ENCODE measurements around the gene RGP1.

The RGP1 gene, protein sequence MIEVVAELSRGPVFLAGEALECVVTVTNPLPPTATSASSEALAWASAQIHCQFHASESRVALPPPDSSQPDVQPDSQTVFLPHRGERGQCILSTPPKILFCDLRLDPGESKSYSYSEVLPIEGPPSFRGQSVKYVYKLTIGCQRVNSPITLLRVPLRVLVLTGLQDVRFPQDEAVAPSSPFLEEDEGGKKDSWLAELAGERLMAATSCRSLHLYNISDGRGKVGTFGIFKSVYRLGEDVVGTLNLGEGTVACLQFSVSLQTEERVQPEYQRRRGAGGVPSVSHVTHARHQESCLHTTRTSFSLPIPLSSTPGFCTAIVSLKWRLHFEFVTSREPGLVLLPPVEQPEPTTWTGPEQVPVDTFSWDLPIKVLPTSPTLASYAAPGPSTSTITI

DNA sequence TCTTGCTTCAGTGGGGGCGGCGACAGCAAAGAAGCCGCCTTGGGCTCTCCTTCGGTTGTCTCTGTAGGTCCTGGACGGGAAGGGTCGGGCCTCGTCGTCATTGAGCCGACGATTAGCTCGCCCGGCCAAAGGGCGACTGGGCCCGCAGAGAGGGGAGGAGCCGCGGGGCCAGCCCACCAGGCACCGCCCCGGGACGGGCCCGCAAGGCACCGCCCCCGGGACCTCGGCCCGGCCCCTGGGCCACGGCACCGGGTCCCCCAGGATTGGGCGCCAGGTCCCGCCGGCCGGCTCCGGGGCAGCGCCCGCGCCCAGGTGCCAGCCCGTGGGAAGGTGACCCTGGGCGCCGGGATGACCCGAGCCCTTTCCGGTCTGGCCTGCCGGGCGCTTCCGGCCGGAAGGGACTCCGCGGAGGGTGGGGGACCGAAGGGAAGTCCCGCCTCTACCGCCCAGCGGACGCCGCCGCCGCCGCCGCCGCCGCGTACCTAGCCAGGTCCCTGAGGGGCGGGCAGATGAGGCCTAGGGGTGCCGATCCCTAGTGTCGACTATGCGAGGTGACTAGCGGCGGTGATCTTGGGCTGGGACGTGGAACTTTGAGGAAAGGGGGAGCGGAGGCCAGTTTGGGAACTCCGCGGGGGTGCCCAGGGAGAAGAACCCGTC lies at the start of gene RGP1, which contains the start of gene GBA2:
Gene RGP1 (plus strand): TSS at position 430 of the 657 bp plus-strand sequence. CDS start 469 bp downstream, outside the sequence.
Gene GBA2 (minus strand): TSS at position 371 of the 657 bp plus-strand sequence. CDS start 524 bp downstream, outside the sequence.
- peak; percentile 68 for DNase-seq (ENCODE audit: low spot score)

DNA sequence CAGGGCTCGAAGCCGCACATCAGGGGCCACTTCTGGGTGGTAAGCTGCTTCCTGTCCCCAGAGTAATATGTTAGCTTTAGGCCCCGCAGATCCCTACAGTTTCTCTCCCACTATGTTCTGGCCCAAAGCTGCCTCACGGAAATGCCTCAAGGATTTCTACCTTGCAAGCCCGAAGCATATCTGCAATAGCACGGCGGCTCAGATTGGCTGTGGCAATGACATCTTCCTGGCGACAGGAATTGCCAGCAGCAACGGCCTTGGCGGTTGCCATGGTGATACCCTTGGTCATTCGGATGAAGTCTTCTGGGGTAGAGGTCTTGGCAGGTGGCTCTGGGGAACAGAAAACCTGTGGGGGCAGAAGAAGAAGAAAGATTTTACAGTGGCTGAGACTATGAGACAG lies 49.1 kb upstream of the RGP1 start:
- DNase-seq (ENCODE audit: low spot score): no peak

DNA sequence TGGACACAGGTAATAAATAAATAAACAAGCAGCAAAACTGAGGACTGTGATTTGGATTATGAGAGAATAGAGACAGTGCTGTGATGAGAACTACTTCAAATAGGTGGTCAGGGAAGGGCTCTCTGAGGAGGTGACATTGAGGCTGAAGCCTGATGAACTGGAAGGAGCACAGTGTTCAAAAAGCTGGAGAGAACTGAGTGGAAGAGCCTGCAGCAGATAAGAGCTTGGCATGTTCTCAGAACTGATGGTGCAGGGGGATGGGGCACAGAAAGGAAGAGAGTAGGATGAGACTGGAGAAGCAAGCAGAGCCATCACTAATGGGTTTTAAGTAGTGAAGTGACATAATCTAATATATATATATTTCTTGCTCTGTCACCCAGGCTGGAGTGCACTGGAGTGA lies 48.1 kb upstream of the RGP1 start:
- no peak for DNase-seq (ENCODE audit: low spot score)

DNA sequence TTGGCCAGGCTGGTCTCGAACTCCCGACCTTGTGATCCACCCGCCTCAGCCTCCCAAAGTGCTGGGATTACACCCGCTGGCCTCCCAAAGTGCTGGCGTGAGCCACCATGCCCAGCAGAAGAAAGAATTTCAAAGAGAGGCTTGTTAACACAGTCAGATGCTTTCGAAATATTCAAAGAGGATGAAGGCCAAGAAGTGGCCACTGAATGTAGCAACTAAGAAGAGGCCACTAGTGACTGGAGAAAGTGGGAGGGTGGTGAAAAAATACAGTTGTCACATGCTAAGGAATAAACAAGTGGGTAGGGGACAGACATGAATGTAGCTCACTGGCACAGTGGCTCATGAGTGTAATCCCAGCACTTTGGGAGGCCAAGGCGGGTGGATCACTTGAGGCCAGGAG lies 46.4 kb upstream of the RGP1 start:
- no peak for DNase-seq (ENCODE audit: low spot score)

DNA sequence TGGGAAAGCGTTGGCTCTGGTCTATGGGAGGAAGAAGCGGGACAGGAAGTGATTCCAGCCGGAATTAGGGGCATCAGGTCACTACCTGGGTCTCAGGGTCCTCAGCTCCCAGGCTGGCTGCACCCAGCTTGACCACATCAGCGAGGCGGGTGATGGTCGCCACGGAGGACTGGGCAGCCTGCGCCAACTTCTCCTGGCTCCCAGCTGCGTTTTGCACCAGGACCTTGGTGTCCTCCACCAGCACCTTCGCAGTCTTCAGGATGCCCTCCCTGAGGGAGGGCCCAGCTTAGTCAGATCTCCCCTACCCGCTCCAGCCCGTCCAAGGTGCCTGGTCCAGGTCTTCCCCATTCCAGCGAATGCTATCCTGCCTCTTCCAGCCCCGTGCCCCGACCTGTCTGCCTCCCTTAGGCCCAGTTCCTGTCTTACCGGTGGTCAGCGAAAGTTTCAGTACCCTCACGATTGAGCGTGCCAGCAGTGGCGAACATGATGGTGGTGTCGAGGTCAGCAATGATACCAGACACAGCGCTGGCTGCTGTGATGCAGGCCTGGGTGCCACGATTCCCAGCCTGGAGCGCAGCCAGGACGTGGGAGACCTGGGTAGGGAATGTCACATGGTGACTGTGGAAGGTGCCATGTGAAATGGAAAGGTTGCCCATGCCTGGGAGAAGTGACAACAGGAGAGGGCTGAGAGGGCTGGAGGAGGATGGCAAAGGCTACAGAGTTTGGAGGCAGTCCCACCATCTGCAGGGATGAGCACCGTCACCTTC lies 45.0 kb upstream of the RGP1 start:
- no peak for DNase-seq (ENCODE audit: low spot score)

DNA sequence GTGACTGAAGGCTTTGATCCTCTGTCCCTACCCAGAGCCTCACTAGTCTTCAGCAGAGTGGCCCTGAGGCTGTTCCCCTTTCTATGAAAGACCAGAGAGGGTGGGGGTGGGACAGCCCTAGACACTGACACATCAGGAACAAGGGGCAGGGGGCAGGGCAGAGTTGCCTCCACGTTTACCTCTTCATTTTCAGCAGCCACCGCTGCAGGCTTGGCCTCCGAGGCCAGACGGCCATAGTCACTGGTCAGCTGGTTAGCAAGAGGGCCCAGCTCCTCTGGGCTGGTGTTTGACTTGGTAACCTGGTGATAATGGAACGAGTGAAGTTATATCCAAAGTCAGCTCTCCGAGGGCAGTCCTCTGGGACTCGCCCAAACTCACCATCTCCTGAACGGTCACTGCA lies 43.7 kb upstream of the RGP1 start:
- no peak for DNase-seq (ENCODE audit: low spot score)

DNA sequence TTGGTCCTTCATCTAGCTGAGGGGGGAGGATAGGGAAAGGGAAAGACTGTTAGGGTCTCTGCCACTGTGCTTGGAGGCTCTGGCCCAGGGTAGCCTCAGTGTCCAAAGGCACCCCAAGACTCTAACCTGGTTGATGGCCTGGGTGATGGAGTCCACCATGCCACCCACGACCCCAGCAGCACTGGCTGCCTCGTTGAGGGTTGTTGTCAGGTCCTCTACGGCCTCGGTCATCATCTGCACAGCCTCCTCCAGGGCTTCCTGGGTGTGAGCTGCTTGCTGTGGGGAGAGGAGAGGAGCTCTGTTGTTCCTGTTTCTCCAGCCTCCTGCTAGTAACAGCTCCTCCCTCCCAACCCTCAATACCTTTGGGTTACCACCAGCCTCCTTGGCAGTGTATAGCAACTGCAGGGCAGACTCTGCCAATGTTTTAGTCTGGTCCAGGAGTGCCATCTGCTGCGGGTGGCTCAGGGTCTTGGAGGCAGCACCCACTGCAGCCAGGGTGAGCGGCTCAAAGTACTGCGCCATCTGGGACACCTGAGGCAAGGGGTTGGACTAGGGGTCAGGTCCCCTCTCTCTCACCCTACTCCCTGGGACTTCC lies 43.2 kb upstream of the RGP1 start:
- DNase-seq (ENCODE audit: low spot score): no peak

DNA sequence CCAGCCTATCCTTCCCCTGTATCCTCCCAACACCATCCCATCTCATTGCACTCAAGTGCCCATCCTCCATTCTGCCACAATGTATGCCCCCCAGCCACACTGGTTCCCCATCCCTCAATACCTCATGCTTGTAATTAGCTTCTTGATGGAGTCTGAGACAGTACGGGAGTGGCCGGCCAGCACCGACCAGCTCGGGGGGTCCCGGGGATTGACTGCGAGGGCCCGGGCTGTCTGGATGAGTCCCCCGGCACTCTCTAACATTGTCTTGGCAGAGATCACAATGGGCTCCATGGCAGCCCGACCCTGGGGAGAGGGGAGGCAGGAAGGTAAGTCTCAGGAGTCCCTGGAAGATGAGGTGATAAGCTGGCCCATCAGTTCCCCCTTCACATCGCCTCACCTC lies 42.1 kb upstream of the RGP1 start:
- no peak for DNase-seq (ENCODE audit: low spot score)

DNA sequence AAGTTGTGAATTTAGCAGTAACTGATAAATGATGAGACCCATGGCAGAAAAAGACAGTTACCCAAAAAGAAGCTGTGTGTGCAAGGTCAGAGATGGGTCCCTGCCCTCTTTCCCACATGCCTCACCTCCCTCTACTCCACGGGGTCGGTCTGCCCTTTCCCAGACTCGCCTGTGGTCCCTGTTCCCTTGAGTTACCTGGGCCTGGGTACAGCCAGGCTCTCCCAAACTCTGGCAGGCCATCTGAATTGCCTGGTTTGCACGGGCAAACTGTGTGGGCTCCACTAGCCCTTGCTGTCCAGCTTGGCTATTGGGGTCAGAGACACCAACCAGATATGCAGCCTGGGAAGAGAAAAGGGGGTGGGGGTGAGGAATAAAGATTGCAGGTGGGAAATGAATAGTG lies 40.9 kb upstream of the RGP1 start:
- DNase-seq (ENCODE audit: low spot score): no peak

DNA sequence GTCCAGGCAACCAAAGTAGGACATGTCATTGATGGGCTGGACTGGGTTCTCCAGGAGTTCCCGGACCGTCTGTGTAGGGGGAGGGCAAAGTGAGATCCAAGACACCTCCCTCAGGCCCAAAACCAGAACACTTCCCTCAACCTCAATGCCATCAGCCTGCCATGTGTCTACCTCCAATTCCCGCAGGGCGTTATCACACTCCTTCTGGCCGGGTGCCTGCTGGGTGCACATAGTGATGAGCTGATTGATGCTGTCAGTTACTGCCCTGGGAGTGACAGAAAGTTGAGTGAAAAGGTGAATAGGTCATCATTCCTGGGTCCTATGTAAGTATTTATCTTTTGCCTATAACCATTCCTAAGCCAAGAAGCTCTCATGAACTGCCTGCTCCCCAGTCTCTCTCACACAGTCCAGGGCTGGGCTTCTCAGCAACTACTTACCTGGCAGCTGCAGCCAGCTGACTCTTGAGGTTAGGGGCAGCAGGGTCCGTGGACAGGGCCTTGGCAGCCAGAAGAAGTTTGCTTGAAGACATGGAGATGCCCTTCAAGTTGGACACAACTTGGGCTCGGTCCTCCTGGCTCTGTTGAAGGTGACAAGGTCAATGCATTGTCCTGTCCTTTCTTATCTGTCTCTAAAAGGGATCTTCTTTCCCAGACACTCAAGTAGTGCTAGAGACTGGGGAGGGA lies 38.1 kb upstream of the RGP1 start:
- DNase-seq (ENCODE audit: low spot score): no peak

DNA sequence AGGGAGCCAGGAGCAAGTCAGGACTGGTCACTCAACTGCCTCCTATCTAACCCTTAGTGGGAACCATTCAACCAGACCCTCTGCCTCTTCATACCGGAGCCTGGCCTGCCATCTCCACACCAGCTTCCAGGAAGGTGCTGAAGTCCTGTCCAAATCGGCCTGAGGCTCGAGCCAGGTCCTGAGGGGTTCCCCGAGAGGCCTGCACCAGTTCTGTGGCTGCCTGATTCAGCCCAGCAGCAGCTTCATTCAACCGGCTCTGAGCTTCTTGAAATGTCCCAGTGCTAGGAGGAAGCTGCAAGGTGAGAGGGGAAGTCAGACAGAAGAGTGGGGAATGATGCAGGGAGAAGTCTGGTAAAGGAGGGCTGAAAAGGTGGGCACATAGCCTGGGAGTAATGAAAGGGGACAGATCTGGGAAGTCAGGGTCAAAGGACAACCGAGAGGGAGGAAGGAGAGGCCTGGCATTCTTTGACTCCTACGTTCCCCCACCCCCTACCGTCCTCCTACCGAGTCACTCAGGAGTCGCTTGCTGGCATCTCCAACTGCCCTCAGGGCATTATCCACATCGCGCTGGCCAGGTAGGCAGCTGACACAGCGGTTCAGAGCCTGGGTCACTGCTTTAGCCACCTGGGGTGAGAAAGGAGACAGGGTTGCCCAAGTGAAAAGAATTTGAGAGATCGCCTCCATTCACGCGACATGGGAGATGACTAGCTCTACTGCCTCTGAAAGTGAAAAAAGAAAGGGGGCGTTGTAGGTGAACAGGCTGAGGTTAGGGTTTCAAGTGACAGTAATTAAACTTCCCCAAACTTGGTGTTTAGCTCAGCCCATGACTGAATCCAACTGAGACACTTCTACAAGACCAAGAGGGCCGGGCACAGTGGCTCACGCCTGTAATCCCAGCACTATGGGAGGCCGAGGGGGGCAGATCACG lies 37.3 kb upstream of the RGP1 start:
- no peak for DNase-seq (ENCODE audit: low spot score)

DNA sequence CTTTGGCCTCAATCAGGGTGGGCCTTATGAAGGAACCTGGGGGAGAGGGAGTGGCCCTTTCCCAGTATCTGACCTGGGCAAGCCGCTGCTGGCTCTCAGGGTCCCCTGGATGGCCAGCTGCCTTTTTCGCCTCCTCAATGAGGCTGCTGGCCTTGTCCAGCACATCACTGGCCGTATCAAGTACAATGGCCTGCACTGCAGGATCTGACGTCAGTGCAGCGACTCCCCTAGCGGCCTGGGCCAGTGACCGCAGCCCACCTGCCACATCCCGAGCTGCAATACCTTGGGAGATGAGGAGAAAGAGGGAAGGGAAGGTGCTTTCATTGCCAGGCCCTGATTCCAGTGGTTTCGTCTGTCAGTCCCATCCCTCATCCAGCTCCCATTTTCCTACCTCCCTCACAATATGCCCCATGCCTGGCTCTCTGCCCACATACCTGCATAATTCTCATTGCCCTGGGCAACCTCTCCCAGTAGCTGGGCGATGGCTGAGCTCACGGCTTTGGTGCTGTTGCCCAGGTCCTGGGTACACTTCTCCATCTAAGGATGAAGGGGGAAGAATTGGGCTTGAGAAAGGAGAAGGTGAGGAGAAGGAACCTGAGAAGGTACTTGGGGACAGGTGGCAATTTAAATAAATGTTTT lies 36.2 kb upstream of the RGP1 start:
- DNase-seq (ENCODE audit: low spot score): no peak

DNA sequence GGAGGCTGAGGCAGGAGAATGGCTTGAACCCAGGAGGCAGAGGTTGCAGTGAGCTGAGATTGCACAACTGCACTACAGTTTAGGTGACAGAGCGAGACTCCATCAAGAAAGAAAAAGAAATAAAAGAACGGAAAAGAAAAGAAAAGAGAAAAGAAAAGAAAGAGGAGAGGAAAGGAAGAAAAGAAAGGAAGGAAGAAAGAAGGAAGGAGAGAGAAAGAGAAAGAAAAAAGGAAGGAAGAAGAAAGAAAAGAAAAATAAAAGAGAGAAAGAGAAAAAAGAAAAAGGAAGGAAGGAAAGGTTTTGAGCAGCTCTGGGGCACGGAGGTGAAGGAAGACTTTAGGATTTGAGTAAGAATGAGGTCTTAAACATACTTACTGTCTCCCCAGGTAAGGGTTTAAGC lies 35.5 kb upstream of the RGP1 start:
- no peak for DNase-seq (ENCODE audit: low spot score)

DNA sequence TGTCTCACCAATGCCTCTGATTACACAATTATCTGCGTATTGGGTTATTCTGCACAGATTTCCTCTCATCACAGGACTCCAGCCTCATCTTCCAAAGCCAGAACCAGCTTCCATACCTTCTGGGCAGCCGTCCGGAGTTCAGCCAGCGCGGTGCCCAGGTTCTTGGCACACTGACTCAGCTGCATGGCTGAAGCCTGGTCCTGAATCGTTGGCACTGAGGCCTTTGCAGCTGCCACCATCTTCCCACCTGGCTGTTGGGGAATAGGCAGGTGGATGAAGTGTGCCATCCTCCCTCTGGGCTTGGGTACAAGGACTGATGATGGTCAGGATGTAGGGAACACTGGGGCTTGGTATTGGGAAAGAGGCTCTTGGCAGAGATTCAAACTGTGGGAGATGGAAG lies 35.0 kb upstream of the RGP1 start:
- no peak for DNase-seq (ENCODE audit: low spot score)

DNA sequence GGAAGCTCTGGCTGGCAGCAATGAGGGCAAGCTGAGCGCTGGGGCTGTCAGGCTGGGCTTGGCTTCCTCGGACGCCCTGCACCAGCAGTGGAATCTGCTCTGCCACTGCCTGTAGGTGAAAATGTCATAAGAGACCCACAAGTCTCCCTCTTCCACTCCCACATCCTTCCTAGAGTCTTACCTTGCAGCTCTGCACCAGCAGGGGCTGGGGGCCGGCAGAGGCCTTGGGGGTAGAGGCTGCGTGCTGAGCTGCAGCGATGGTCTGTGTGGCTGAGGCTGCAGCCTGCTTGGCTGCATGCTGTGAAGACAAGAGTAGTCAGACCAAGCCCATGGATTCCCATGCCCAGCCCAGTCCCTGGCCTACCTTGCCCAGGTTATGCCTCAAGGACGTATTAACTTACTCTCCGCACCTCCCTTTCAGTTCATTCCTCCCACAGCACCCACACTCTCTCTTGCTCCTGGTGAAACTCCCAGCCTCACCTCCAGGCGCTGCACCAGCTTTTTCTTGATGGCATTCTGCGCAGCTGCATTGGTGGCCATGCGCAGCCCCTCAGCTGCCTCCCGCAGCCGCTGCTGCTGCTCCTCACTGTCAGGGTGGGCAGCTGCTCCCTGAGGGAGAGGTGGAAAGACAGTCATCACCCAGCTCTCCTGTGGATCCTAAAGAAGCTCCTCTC lies 34.4 kb upstream of the RGP1 start:
- DNase-seq (ENCODE audit: low spot score): no peak

DNA sequence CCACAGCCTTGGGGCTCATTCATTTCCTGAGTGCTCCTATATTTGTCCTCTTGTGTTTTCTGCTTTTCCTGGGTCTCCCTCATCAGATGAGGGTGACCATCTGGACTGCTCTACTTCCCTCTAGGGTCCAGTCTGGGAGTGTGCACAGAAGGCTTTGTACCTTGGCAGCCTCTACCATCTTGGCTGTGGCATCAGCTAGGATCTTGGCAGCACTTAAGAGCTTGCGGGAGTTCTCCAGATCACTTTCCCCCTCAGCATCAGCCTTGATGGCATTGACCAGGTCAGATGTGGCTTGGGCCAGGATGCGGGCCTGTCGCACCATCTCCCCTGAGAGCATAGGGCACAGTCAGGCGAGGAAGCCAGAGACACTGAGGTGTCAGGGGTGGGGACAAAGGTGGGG lies 32.9 kb upstream of the RGP1 start:
- DNase-seq (ENCODE audit: low spot score): no peak

DNA sequence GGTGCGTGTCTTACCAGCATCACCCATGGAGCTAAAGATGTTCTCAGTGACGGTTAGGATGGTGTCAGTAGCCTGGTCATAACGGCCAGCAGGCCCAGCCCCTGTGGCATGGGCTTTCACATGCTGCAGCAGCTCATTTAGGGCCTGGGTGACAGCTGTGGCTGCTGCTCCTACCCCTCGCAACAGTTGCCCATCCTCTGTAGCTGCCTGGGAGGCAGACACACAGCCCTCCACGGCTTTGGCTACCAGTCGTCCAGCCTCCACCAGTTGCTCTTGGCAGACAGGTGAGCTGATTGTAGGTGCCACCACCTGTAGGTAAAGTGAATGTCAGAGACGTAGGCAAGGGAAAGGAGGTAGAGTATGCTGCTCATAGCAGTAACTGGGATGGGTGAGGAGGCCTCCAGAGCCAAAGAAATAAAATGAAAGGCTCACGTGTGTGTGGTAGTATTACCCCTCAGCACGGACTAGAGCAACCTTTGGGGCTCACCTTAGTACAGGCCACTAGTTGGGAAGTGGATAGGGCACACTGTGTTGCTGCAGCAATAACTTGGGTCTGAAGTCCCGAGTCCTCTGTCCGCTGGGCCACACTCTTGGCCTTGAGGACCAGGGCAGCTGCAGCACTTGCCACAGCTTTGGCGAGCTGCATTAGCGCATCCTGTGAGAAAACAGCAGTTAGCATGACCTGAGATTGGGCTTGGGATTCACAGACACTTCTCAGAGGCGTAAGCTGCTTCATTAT lies 31.8 kb upstream of the RGP1 start:
- no peak for DNase-seq (ENCODE audit: low spot score)

DNA sequence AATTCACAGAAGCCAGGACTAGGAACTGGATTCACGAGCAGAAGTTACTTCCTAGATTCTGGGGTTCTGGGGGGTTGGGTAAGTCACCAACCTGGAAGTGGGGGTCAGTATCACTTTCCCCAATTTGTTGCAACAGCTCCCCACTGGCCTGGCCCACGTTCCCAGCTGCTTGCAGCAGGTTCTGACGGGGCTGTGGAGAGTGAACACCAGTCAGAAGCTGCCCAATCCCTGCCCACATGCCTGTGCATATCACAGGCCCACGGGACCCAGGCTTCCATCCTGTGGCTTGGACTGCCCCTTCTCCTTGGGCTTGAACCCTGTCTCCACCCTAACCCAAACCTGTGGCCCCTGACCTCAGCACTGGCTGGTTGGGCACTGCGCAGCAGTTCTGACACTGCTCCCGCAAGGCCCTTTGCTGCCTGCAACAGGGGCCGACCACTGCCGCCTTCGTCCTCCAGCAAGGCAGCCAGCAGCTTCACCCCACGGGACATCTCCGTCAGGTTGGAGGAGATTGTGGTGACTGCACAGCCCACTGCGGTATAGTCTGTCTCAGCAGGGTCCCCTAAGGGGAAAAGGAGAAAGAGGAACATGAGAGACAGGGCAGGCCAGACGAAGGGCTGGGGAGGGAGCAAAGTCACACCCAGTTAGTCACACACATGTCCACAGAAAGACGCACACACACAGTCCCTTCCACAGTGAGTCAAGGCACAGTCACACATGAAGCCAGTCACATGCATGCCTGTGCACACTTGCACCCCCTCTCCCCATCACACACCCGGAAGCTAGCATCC lies 30.2 kb upstream of the RGP1 start:
- DNase-seq (ENCODE audit: low spot score): no peak
